ENCODE measurements around the gene ZNF831. TPM values are rescaled to one million over a fixed set of nuclear protein-coding genes. Genes with fewer than 3 reads are reported as not detected.

The ZNF831 gene
- total RNA-seq, 1 donor from 2014 or later, result not detected

DNA sequence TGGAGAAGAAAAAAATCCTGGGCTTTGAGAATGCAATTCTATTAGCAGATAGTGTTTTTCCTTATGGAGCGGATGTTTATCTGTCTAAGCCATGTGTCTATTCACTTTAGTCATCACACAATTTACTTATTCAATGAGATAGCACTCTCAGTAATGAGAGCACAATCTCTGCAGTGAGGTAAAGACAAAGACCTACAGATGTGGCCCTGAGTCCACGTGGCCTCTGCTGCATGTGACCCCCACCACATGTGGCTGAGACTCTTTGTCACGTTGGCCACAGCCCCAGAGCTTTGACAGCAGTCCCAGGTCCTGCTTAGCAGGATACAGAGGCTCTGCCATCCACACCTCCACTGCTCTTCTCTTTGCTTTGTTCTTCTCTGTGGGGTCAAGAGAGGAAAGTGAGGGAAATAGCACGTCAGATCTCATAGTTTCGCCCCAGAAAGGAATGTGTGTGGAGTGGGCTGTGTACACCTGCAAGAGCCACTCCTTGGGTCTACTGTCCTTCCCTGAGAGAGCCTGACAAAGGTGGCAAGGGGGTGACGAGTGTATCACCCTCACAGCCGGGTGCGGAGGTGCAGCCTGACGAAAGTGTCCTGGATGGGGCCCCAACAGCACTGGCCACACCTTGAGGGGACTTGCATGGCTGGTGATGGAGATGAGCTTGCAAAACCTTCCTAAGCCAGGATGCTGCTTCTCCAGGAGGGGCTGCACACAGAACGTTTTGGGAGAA, 40.7 kb downstream of the ZNF831 start:
- H3K9me3 ChIP-seq (ENCODE audit: insufficient read depth, low read depth, low read length), result no peaks in the 10 kb centered on the region
- Mint-ChIP-seq H3K27ac (ENCODE audit: unreplicated experiment) (no peak overlapping the region), H3K9me3 (ENCODE audit: unreplicated experiment) (no peaks in the 10 kb centered on the region), H3K4me3 (ENCODE audit: unreplicated experiment) (no peak overlapping the region), H3K36me3 (ENCODE audit: low read depth, unreplicated experiment) (no peaks in the 10 kb centered on the region), H3K4me1 (ENCODE audit: low read depth, unreplicated experiment) (no peaks in the 10 kb centered on the region), H3K27me3 (ENCODE audit: low read depth, unreplicated experiment) (peaks cover 17% of the 10 kb centered on the region)
- no peaks in the 10 kb centered on the region for H4K20me1 ChIP-seq (ENCODE audit: insufficient read depth, low read length)
- H3K36me3 ChIP-seq (ENCODE audit: insufficient read depth, low read length), result no peaks in the 10 kb centered on the region
- H3K27me3 ChIP-seq (ENCODE audit: insufficient read depth, low read length), result peaks cover 3% of the 10 kb centered on the region
- H3K4me1 ChIP-seq (ENCODE audit: insufficient read depth, low read length), result no peaks in the 10 kb centered on the region
- DNase-seq (ENCODE audit: low read depth) (no peak), FAIRE-seq (no peak)
- H3K4me2 ChIP-seq (ENCODE audit: low read length), result no peak overlapping the region
- TF ChIP-seq EZH2 (IDR thresholded peaks at IDR 0.05; ENCODE audit: insufficient read depth, low read length), result no peak
- TF ChIP-seq, protein P1, sequence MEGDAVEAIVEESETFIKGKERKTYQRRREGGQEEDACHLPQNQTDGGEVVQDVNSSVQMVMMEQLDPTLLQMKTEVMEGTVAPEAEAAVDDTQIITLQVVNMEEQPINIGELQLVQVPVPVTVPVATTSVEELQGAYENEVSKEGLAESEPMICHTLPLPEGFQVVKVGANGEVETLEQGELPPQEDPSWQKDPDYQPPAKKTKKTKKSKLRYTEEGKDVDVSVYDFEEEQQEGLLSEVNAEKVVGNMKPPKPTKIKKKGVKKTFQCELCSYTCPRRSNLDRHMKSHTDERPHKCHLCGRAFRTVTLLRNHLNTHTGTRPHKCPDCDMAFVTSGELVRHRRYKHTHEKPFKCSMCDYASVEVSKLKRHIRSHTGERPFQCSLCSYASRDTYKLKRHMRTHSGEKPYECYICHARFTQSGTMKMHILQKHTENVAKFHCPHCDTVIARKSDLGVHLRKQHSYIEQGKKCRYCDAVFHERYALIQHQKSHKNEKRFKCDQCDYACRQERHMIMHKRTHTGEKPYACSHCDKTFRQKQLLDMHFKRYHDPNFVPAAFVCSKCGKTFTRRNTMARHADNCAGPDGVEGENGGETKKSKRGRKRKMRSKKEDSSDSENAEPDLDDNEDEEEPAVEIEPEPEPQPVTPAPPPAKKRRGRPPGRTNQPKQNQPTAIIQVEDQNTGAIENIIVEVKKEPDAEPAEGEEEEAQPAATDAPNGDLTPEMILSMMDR (IDR thresholded peaks at IDR 0.05; ENCODE audit: insufficient read depth, low read depth, low read length), result no peak
- H2AFZ ChIP-seq (ENCODE audit: low read depth, low read length), result no peak overlapping the region
- no peak overlapping the region for H3K27ac ChIP-seq (ENCODE audit: low read depth, low read length)
- no peak overlapping the region for H3K9ac ChIP-seq (ENCODE audit: low read length)
- H3K79me2 ChIP-seq (ENCODE audit: insufficient read depth, low read length), result no peaks in the 10 kb centered on the region
- no peak overlapping the region for H3K4me3 ChIP-seq (ENCODE audit: insufficient read depth, low read depth, low read length)

DNA sequence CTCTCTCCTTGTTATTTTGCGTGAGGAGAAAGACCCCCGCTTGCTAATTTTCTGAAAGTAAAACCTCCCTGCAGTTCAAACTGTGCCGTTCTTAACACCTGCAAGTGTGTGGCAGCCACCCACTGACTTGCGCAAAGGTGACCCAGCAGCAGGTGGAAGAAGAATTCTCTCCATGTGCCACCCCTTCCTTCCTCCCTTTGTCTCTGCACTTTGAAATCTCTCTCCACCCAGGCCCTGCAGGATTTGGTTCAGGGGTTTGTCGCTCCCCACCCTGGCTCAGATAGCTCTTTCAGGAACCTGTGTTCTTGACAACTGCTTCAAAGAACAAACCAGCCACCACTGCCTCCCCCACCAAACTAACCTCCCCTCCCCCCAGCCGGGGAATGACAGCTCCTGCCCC, 41.4 kb downstream of the ZNF831 start:
- no peak overlapping the region for H3K4me3 ChIP-seq (ENCODE audit: insufficient read depth, low read depth, low read length)
- no peaks in the 10 kb centered on the region for H3K9me3 ChIP-seq (ENCODE audit: insufficient read depth, low read depth, low read length)
- Mint-ChIP-seq H3K36me3 (ENCODE audit: low read depth, unreplicated experiment) (no peaks in the 10 kb centered on the region), H3K4me1 (ENCODE audit: low read depth, unreplicated experiment) (no peaks in the 10 kb centered on the region), H3K9me3 (ENCODE audit: unreplicated experiment) (no peaks in the 10 kb centered on the region), H3K27me3 (ENCODE audit: low read depth, unreplicated experiment) (peaks cover 22% of the 10 kb centered on the region), H3K4me3 (ENCODE audit: unreplicated experiment) (no peak overlapping the region), H3K27ac (ENCODE audit: unreplicated experiment) (no peak overlapping the region)
- H4K20me1 ChIP-seq (ENCODE audit: insufficient read depth, low read length), result no peaks in the 10 kb centered on the region
- H3K36me3 ChIP-seq (ENCODE audit: insufficient read depth, low read length), result no peaks in the 10 kb centered on the region
- no peaks in the 10 kb centered on the region for H3K79me2 ChIP-seq (ENCODE audit: insufficient read depth, low read length)
- no peak overlapping the region for H3K4me2 ChIP-seq (ENCODE audit: low read length)
- no peaks in the 10 kb centered on the region for H3K4me1 ChIP-seq (ENCODE audit: insufficient read depth, low read length)
- FAIRE-seq, result no peak
- DNase-seq (ENCODE audit: low read depth), result no peak
- no peak overlapping the region for H3K9ac ChIP-seq (ENCODE audit: low read length)
- H3K27me3 ChIP-seq (ENCODE audit: insufficient read depth, low read length), result peaks cover 3% of the 10 kb centered on the region
- TF ChIP-seq EZH2 (IDR thresholded peaks at IDR 0.05; ENCODE audit: insufficient read depth, low read length), result no peak
- TF ChIP-seq, protein P1 (IDR thresholded peaks at IDR 0.05; ENCODE audit: insufficient read depth, low read depth, low read length), result no peak
- H2AFZ ChIP-seq (ENCODE audit: low read depth, low read length), result no peak overlapping the region
- no peak overlapping the region for H3K27ac ChIP-seq (ENCODE audit: low read depth, low read length)

DNA sequence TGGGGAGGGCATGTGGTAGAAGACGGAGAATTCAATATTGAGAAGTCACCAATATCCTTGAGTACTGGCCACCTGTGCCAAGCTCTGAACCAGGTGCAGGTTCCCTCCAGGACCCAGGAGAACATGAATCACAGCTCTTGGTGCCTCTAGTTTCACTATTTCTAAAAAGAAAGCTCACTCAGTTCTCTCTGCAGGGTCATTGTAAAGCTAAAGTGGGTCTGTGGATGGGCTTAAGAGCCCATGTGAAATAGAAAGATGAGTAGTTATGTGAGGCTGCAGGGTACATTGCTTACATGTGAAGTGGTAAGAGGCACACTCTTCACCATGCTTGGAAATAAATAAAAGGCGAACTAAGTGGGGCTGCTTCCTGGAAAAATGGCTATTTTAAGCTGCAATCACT, 43.6 kb downstream of the ZNF831 start:
- Histone ChIP-seq H3K27ac (ENCODE audit: low read depth, low read length) (no peak overlapping the region), H3K4me1 (ENCODE audit: insufficient read depth, low read length) (no peaks in the 10 kb centered on the region), H3K9me3 (ENCODE audit: insufficient read depth, low read depth, low read length) (no peaks in the 10 kb centered on the region), H3K36me3 (ENCODE audit: insufficient read depth, low read length) (no peaks in the 10 kb centered on the region), H3K79me2 (ENCODE audit: insufficient read depth, low read length) (no peaks in the 10 kb centered on the region), H3K27me3 (ENCODE audit: insufficient read depth, low read length) (peaks cover 3% of the 10 kb centered on the region), H3K4me2 (ENCODE audit: low read length) (no peak overlapping the region), H4K20me1 (ENCODE audit: insufficient read depth, low read length) (no peaks in the 10 kb centered on the region), H2AFZ (ENCODE audit: low read depth, low read length) (no peak overlapping the region), H3K9ac (ENCODE audit: low read length) (no peak overlapping the region), H3K4me3 (ENCODE audit: insufficient read depth, low read depth, low read length) (no peak overlapping the region)
- Mint-ChIP-seq H3K9me3 (ENCODE audit: unreplicated experiment) (no peaks in the 10 kb centered on the region), H3K27me3 (ENCODE audit: low read depth, unreplicated experiment) (peaks cover 25% of the 10 kb centered on the region), H3K4me1 (ENCODE audit: low read depth, unreplicated experiment) (no peaks in the 10 kb centered on the region), H3K4me3 (ENCODE audit: unreplicated experiment) (no peak overlapping the region), H3K27ac (ENCODE audit: unreplicated experiment) (no peak overlapping the region), H3K36me3 (ENCODE audit: low read depth, unreplicated experiment) (no peaks in the 10 kb centered on the region)
- DNase-seq (ENCODE audit: low read depth) (no peak), FAIRE-seq (no peak)
- TF ChIP-seq, protein P1 (IDR thresholded peaks at IDR 0.05; ENCODE audit: insufficient read depth, low read depth, low read length), result no peak
- TF ChIP-seq EZH2 (IDR thresholded peaks at IDR 0.05; ENCODE audit: insufficient read depth, low read length), result no peak

All from astrocyte (in vitro differentiated cells and primary cell).